ENCODE results near the gene ALPL. TPM values are rescaled to one million over a fixed set of nuclear protein-coding genes. Genes with fewer than 3 reads are reported as not detected.
"Not testable (repeated sequence)": the region's sequence is repeated elsewhere in the genome, so short reads cannot be mapped to it uniquely, and the experiment has no call there.

Gene ALPL
- total and polyA plus RNA-seq, 4 donors: 3.3 to 93.1 (median 40.7) TPM

GRCh38 chr1:21518774-21519455, 9.7 kb downstream of the ALPL start:
- Histone ChIP-seq H3K9ac (ENCODE audit: low read depth in 1 of 2, low read length in 2 of 2) (no peak overlapping the region), H3K9me3 (ENCODE audit: control insufficient read depth in 4 of 4, low read length in 3 of 4) (no peaks in the 10 kb centered on the region), H3K27ac (ENCODE audit: low read depth in 1 of 2, low read length in 2 of 2) (no peak overlapping the region), H3K4me1 (ENCODE audit: control insufficient read depth in 4 of 4, insufficient read depth in 4 of 4, low read length in 3 of 4) (no peaks in the 10 kb centered on the region), H3K4me3 (ENCODE audit: low read depth in 1 of 3, low read length in 3 of 3) (no peak overlapping the region), H3K36me3 (ENCODE audit: control insufficient read depth in 4 of 4, insufficient read depth in 3 of 4, low read depth in 1 of 4, low read length in 3 of 4) (no peaks in the 10 kb centered on the region), H3K27me3 (ENCODE audit: control insufficient read depth in 4 of 4, insufficient read depth in 4 of 4, low read length in 3 of 4) (no peaks in the 10 kb centered on the region)
- WGBS: 93% methylated on average over 16 of the region's 16 CpGs
- no peak for DNase-seq (ENCODE audit: low spot score)
- TF ChIP-seq MAX (IDR thresholded peaks at IDR 0.05) (no peak), FOXA2 (IDR thresholded peaks at IDR 0.05) (no peak), EGR1 (IDR thresholded peaks at IDR 0.05; ENCODE audit: low read depth in 2 of 2) (no peak), GABPA (IDR thresholded peaks at IDR 0.05 in 1 of 2, conservative IDR thresholded peaks at IDR 0.05 in 1 of 2) (no peak), TAF1 (conservative IDR thresholded peaks at IDR 0.05) (no peak), HNF4A (conservative IDR thresholded peaks at IDR 0.05) (no peak), ZBTB33 (IDR thresholded peaks at IDR 0.05) (no peak), YY1 (IDR thresholded peaks at IDR 0.05) (no peak), RXRA (IDR thresholded peaks at IDR 0.05) (no peak), NR2F2 (IDR thresholded peaks at IDR 0.05) (no peak), CTCF (IDR thresholded peaks at IDR 0.05; ENCODE audit: low read depth, low read length, missing input control) (no peak), RAD21 (IDR thresholded peaks at IDR 0.05) (no peak), HNF4G (IDR thresholded peaks at IDR 0.05) (no peak), ATF3 (IDR thresholded peaks at IDR 0.05) (no peak), JUND (IDR thresholded peaks at IDR 0.05) (no peak), SP1 (IDR thresholded peaks at IDR 0.05) (no peak), REST (IDR thresholded peaks at IDR 0.05) (no peak), FOXA1 (IDR thresholded peaks at IDR 0.05) (no peak)

- not testable (repeated sequence) for H3K4me3 ChIP-seq (ENCODE audit: low read depth in 1 of 3, low read length in 3 of 3); H3K9ac ChIP-seq (ENCODE audit: low read depth in 1 of 2, low read length in 2 of 2); H3K9me3 ChIP-seq (ENCODE audit: control insufficient read depth in 4 of 4, low read length in 3 of 4); H3K27me3 ChIP-seq (ENCODE audit: control insufficient read depth in 4 of 4, insufficient read depth in 4 of 4, low read length in 3 of 4); H3K36me3 ChIP-seq (ENCODE audit: control insufficient read depth in 4 of 4, insufficient read depth in 3 of 4, low read depth in 1 of 4, low read length in 3 of 4); H3K27ac ChIP-seq (ENCODE audit: low read depth in 1 of 2, low read length in 2 of 2); H3K4me1 ChIP-seq (ENCODE audit: control insufficient read depth in 4 of 4, insufficient read depth in 4 of 4, low read length in 3 of 4); DNase-seq (ENCODE audit: low spot score)
- 96% methylated on average over 11 of the region's 11 CpGs for whole genome bisulfite sequencing
Observed at GRCh38 chr1:21519486-21520070, 10.4 kb downstream of the ALPL start.

Data from liver (tissue), 9 donors.